Panc1 (cell line): ENCODE results near the gene CACNA2D3. TPM values are rescaled to one million over a fixed set of nuclear protein-coding genes. Genes with fewer than 3 reads are reported as not detected.

ENCODE experiments used
- ATAC-seq: fragments of 200-7000 bp; cut with Tn5 transposase; 2 replicates; pipeline ENCODE4 v1.9.1; 2020; ENCODE audit warnings: mild to moderate bottlenecking, moderate library complexity
- BruUV-seq: library from RNA; stranded (reverse); fragments of 400-500 nt; replicated peaks from 2 replicates; lab custom pipeline; 2021; lab: Mats Ljungman, UMichigan
- CTCF ChIA-PET: fragments of 300-600 bp; sonication (Branson Sonifier 250); formaldehyde crosslinking; loops from one replicate; lab custom pipeline; 2022; ENCODE audit warnings: antibody characterized with exemption; lab: Charles Lee
- POLR2A ChIA-PET: fragments of 300-600 bp; sonication (Branson Sonifier 250); formaldehyde crosslinking; loops from one replicate; lab custom pipeline; 2022; ENCODE audit warnings: antibody characterized with exemption; lab: Charles Lee
- DNase-seq: peaks from one replicate; pipeline ENCODE4 v3.0.0-alpha.2; 2010; ENCODE audit warnings: low read depth, low spot score
- H3K27ac ChIP-seq: 2 replicates; pipeline ENCODE4 v1.5.1; 2011; ENCODE audit warnings: mild to moderate bottlenecking, low read length, inconsistent platforms
- H3K27me3 ChIP-seq: fragments of 200-500 bp; sonication (Bioruptor generic); 2 replicates; pipeline ENCODE4 v1.6.0; 2014; ENCODE audit warnings: low read length, inconsistent platforms; ENCODE audit not compliant: control insufficient read depth, insufficient read depth
- H3K36me3 ChIP-seq: fragments of 200-500 bp; sonication (Bioruptor generic); 2 replicates; pipeline ENCODE4 v1.5.1; 2014; ENCODE audit warnings: inconsistent platforms, mild to moderate bottlenecking, low read length, moderate library complexity; ENCODE audit not compliant: control insufficient read depth, insufficient read depth
- H3K4me1 ChIP-seq: 2 replicates; pipeline ENCODE4 v1.5.1; 2011; ENCODE audit warnings: inconsistent platforms, mild to moderate bottlenecking, low read length, moderate library complexity; ENCODE audit not compliant: control insufficient read depth, insufficient read depth
- H3K4me3 ChIP-seq, 2 experiments: 2 replicates each; pipeline ENCODE4 v1.5.1; 2011 to 2012; ENCODE audit warnings: low read depth in 2 of 2, low read length in 2 of 2, mild to moderate bottlenecking in 2 of 2, inconsistent platforms in 1 of 2, moderate library complexity in 1 of 2
- H3K9me3 ChIP-seq: fragments of 200-500 bp; sonication (Bioruptor generic); 2 replicates; pipeline ENCODE4 v1.5.1; 2014; ENCODE audit warnings: low read depth, mild to moderate bottlenecking, inconsistent platforms, low read length, moderate library complexity; ENCODE audit not compliant: control insufficient read depth, insufficient read depth
- POLR2AphosphoS5 ChIP-seq: IDR thresholded peaks from 2 replicates; pipeline ENCODE4 v1.6.1; 2012; ENCODE audit warnings: mild to moderate bottlenecking, low read depth, low read length, moderate library complexity
- SIN3A ChIP-seq: IDR thresholded peaks from 2 replicates; pipeline ENCODE4 v1.6.1; 2012; ENCODE audit warnings: low read depth, mild to moderate bottlenecking, low read length, moderate library complexity, borderline replicate concordance; ENCODE audit not compliant: insufficient read depth
- TCF7L2 ChIP-seq: IDR thresholded peaks from 2 replicates; pipeline ENCODE4 v1.6.1; 2011; ENCODE audit warnings: mild to moderate bottlenecking, low read depth, low read length, inconsistent platforms
- in situ Hi-C: cut with HindIII; loops from 2 replicates; pipeline ENCODE4 v1.10.0; 2016; ENCODE audit warnings: low sequenced_read_pairs, low pct_unique_long_range_greater_than_20kb
- intact Hi-C: fragments of 100-400 bp; cut with micrococcal nuclease; formaldehyde crosslinking; loops from one replicate; pipeline ENCODE4 v1.10.0; 2022; ENCODE audit not compliant: unreplicated experiment
- total RNA-seq: library from RNA; stranded (reverse); gene quantifications from one replicate; pipeline ENCODE4 v1.2.1, GENCODE V29; 2021; ENCODE audit not compliant: unreplicated experiment
- TF ChIP-seq, protein P1 (sequence below), 2 experiments: IDR thresholded peaks; 2 replicates each; pipeline ENCODE4 v1.6.1; 2011 to 2012; ENCODE audit warnings: low read depth in 2 of 2, control low read depth in 1 of 2, low read length in 1 of 2, mild to moderate bottlenecking in 1 of 2, moderate library complexity in 1 of 2; ENCODE audit not compliant: insufficient read depth in 1 of 2
- TF ChIP-seq, protein P2 (sequence below): fragments of 450-650 bp; IDR thresholded peaks from 2 replicates; pipeline ENCODE4 v1.5.1; 2017; ENCODE audit warnings: mild to moderate bottlenecking

CACNA2D3 gene
- total RNA-seq, 1 experiment from 2014 or later, result 0.41 TPM

DNA sequence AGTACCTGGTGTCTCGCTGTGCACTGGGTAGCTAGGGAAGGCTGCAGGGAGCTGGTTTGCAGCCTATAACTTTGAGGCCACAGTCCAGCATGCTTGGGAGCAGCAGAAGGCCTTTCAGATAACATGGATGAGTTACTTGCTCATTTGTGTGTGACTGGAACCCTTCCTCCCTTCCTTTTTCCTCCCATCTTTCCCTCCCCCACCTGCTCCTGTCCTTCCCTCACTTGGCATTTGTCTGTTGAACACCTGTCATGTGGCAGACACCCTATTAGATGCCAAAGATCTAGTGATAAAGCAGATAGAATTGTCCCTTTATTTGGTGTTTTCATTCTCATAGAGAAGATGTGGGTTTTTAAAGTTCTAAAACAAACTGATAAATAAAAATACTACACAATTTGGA is 733.9 kb downstream of the CACNA2D3 start:
- ChIA-PET POLR2A (no interaction called here), CTCF (no interaction called here)
- Histone ChIP-seq H3K27me3 (no peaks in the 10 kb centered on the region), H3K4me3 (no peak overlapping the region), H3K4me1 (no peaks in the 10 kb centered on the region), H3K27ac (no peak overlapping the region), H3K9me3 (no peaks in the 10 kb centered on the region), H3K36me3 (no peaks in the 10 kb centered on the region)
- TF ChIP-seq, protein P1, sequence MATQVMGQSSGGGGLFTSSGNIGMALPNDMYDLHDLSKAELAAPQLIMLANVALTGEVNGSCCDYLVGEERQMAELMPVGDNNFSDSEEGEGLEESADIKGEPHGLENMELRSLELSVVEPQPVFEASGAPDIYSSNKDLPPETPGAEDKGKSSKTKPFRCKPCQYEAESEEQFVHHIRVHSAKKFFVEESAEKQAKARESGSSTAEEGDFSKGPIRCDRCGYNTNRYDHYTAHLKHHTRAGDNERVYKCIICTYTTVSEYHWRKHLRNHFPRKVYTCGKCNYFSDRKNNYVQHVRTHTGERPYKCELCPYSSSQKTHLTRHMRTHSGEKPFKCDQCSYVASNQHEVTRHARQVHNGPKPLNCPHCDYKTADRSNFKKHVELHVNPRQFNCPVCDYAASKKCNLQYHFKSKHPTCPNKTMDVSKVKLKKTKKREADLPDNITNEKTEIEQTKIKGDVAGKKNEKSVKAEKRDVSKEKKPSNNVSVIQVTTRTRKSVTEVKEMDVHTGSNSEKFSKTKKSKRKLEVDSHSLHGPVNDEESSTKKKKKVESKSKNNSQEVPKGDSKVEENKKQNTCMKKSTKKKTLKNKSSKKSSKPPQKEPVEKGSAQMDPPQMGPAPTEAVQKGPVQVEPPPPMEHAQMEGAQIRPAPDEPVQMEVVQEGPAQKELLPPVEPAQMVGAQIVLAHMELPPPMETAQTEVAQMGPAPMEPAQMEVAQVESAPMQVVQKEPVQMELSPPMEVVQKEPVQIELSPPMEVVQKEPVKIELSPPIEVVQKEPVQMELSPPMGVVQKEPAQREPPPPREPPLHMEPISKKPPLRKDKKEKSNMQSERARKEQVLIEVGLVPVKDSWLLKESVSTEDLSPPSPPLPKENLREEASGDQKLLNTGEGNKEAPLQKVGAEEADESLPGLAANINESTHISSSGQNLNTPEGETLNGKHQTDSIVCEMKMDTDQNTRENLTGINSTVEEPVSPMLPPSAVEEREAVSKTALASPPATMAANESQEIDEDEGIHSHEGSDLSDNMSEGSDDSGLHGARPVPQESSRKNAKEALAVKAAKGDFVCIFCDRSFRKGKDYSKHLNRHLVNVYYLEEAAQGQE (IDR thresholded peaks at IDR 0.05; ENCODE audit: insufficient read depth in 1 of 2, low read depth in 2 of 2, low read length in 1 of 2), result no peak
- TF ChIP-seq SIN3A (no peak), POLR2AphosphoS5 (no peak), TCF7L2 (no peak)
- TF ChIP-seq, protein P2, sequence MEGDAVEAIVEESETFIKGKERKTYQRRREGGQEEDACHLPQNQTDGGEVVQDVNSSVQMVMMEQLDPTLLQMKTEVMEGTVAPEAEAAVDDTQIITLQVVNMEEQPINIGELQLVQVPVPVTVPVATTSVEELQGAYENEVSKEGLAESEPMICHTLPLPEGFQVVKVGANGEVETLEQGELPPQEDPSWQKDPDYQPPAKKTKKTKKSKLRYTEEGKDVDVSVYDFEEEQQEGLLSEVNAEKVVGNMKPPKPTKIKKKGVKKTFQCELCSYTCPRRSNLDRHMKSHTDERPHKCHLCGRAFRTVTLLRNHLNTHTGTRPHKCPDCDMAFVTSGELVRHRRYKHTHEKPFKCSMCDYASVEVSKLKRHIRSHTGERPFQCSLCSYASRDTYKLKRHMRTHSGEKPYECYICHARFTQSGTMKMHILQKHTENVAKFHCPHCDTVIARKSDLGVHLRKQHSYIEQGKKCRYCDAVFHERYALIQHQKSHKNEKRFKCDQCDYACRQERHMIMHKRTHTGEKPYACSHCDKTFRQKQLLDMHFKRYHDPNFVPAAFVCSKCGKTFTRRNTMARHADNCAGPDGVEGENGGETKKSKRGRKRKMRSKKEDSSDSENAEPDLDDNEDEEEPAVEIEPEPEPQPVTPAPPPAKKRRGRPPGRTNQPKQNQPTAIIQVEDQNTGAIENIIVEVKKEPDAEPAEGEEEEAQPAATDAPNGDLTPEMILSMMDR, result no peak
- in situ Hi-C loops (no loop called here), intact Hi-C loops (loop anchor here (10.0 kb wide), 1 partner anchor 159 kb away; no protein-coding TSS in a partner anchor)
- no TSS peak for BruUV-seq
- DNase-seq, result no peak
- no peak for ATAC-seq

- ATAC-seq (no peak), DNase-seq (no peak)
- POLR2A ChIA-PET, result no interaction called here
- no TSS peak for BruUV-seq
- intact Hi-C loops (loop anchor here (10.0 kb wide), 1 partner anchor 157 kb away; no protein-coding TSS in a partner anchor), in situ Hi-C loops (no loop called here)
- CTCF ChIA-PET, result no interaction called here
- H3K9me3 ChIP-seq, result no peaks in the 10 kb centered on the region
- no peaks in the 10 kb centered on the region for H3K27me3 ChIP-seq
- no peaks in the 10 kb centered on the region for H3K36me3 ChIP-seq
- no peak overlapping the region for H3K4me3 ChIP-seq
- no peaks in the 10 kb centered on the region for H3K4me1 ChIP-seq
- TF ChIP-seq, protein P2, result no peak
- TF ChIP-seq SIN3A (no peak), POLR2AphosphoS5 (no peak), TCF7L2 (no peak)
- TF ChIP-seq, protein P1 (IDR thresholded peaks at IDR 0.05; ENCODE audit: insufficient read depth in 1 of 2, low read depth in 2 of 2, low read length in 1 of 2), result no peak
- H3K27ac ChIP-seq, result no peak overlapping the region
Observed at GRCh38 chr3:54857343-54857742, 735.0 kb downstream of the CACNA2D3 start.
